Hematopoietic multipotent progenitor cell treated with erythropoietin and hydrocortisone succinate and interleukin-3 and kit ligand, for 15 days (in vitro differentiated cells): ENCODE measurements around the gene CDH13.

Experiments used
- DNase-seq: peaks from one replicate; pipeline ENCODE4 v3.0.0-alpha.2; 2015; ENCODE audit warnings: low spot score

CDH13 gene

GRCh38 chr16:82788919-82789318 is 162.2 kb downstream of the CDH13 start:
- DNase-seq: no peak

GRCh38 chr16:82792693-82793092 is 165.9 kb downstream of the CDH13 start:
- no peak for DNase-seq

GRCh38 chr16:82793528-82794245 is 166.9 kb downstream of the CDH13 start:
- DNase-seq: no peak

- no peak for DNase-seq
Observed at GRCh38 chr16:82796047-82796446, 169.3 kb downstream of the CDH13 start.

- no peak for DNase-seq
Observed at GRCh38 chr16:82801361-82801760, 174.6 kb downstream of the CDH13 start.

- DNase-seq: no peak
Observed at GRCh38 chr16:82805866-82806265, 179.1 kb downstream of the CDH13 start.

GRCh38 chr16:82807311-82807710 is 180.5 kb downstream of the CDH13 start:
- no peak for DNase-seq

- DNase-seq: no peak
Observed at GRCh38 chr16:82808036-82808435, 181.3 kb downstream of the CDH13 start.

- DNase-seq: no peak
Observed at GRCh38 chr16:82810077-82810476, 183.3 kb downstream of the CDH13 start.

- DNase-seq: no peak
Observed at GRCh38 chr16:82814059-82814458, 187.3 kb downstream of the CDH13 start.

GRCh38 chr16:82819286-82819685 is 192.5 kb downstream of the CDH13 start:
- no peak for DNase-seq

GRCh38 chr16:82820855-82821254 is 194.1 kb downstream of the CDH13 start:
- no peak for DNase-seq

GRCh38 chr16:82824408-82824807 is 197.6 kb downstream of the CDH13 start:
- no peak for DNase-seq

GRCh38 chr16:82829301-82829700 is 202.5 kb downstream of the CDH13 start:
- DNase-seq: no peak

GRCh38 chr16:82830944-82831343 is 204.2 kb downstream of the CDH13 start:
- DNase-seq: no peak

- DNase-seq: no peak
Observed at GRCh38 chr16:82832821-82833220, 206.1 kb downstream of the CDH13 start.

- DNase-seq: no peak
Observed at GRCh38 chr16:82833378-82833993, 206.7 kb downstream of the CDH13 start.

- DNase-seq: no peak
Observed at GRCh38 chr16:82834151-82834815, 207.5 kb downstream of the CDH13 start.

GRCh38 chr16:82835487-82836155 is 208.9 kb downstream of the CDH13 start:
- DNase-seq: no peak

- DNase-seq: no peak
Observed at GRCh38 chr16:82841108-82841507, 214.3 kb downstream of the CDH13 start.

- DNase-seq: no peak
Observed at GRCh38 chr16:82843606-82844271, 217.0 kb downstream of the CDH13 start.

- DNase-seq: no peak
Observed at GRCh38 chr16:82845116-82845515, 218.3 kb downstream of the CDH13 start.
